ENCODE results near the gene ZNF385D. TPM values are rescaled to one million over a fixed set of nuclear protein-coding genes. Genes with fewer than 3 reads are reported as not detected.

The ZNF385D gene
- polyA plus RNA-seq, 1 of the 3 experiments (the other 2 are of a cell fraction), result 1.8 TPM

GRCh38 chr3:21750080-21750696, 822 bp downstream of the ZNF385D start:
- POLR2A ChIA-PET, result no interaction called here
- CTCF ChIA-PET, result interaction anchor here (0.8 to 6.7 kb wide), 4 partner anchors 12 to 776 kb away, joined by 3 to 117 read pairs (median 6); no protein-coding TSS in a partner anchor
- Histone ChIP-seq H3K9me3 (no peaks in the 10 kb centered on the region), H3K4me3 (ENCODE audit: low read depth in 2 of 2, low read length in 1 of 2) (peak overlapping the region; percentile 51 to 67), H2AFZ (ENCODE audit: low read depth) (peak overlapping the region; percentile 77), H3K27ac (ENCODE audit: low read depth in 2 of 2, low read length in 1 of 2) (peak overlapping the region in 1 of 2 experiments; percentile 34; a peak in 2 of 4 replicates), H4K20me1 (ENCODE audit: insufficient read depth) (no peaks in the 10 kb centered on the region), H3K36me3 (replicated peaks in 1 of 2; ENCODE audit: control insufficient read depth in 1 of 2, insufficient read depth in 2 of 2, low read length in 1 of 2) (no peaks in the 10 kb centered on the region), H3K27me3 (ENCODE audit: insufficient read depth) (no peaks in the 10 kb centered on the region), H3F3A (replicated peaks; ENCODE audit: insufficient read depth) (no peaks in the 10 kb centered on the region), H3K79me2 (ENCODE audit: insufficient read depth) (no peaks in the 10 kb centered on the region), H3K9me2 (no peaks in the 10 kb centered on the region), H3K9ac (peak overlapping the region; percentile 27; the same call in 1 of the 2 replicates), H3K4me1 (ENCODE audit: control insufficient read depth in 1 of 2, insufficient read depth in 2 of 2, low read depth in 1 of 2, low read length in 1 of 2) (peaks cover 0 to 17% of the 10 kb centered on the region in 2 experiments; a peak in 2 of 4 replicates), H3K4me2 (peak overlapping the region; percentile 83)
- DNase-seq, result no peak
- WGBS (ENCODE audit: low lambda C conversion rate), result 40% methylated on average over 8 of the region's 8 CpGs
- TF ChIP-seq NRF1 (IDR thresholded peaks at IDR 0.05; ENCODE audit: low read depth, low read length), result no peak
- no peak for TF ChIP-seq TAF1 (IDR thresholded peaks at IDR 0.05; ENCODE audit: borderline replicate concordance, low read depth, low read length)
- TF ChIP-seq RCOR1 (IDR thresholded peaks at IDR 0.05; ENCODE audit: low read length), result no peak
- TF ChIP-seq CTCF (IDR thresholded peaks at IDR 0.05), result no peak
- TF ChIP-seq USF2 (IDR thresholded peaks at IDR 0.05; ENCODE audit: borderline replicate concordance, low read depth, low read length), result no peak
- no peak for TF ChIP-seq YY1 (IDR thresholded peaks at IDR 0.05; ENCODE audit: low read depth)

- H3K27me3 ChIP-seq (ENCODE audit: insufficient read depth), result no peaks in the 10 kb centered on the region
- DNase-seq, result no peak
- H3K36me3 ChIP-seq (replicated peaks in 1 of 2; ENCODE audit: control insufficient read depth in 1 of 2, insufficient read depth in 2 of 2, low read length in 1 of 2), result no peaks in the 10 kb centered on the region
- H3F3A ChIP-seq (replicated peaks; ENCODE audit: insufficient read depth), result no peaks in the 10 kb centered on the region
- H3K4me3 ChIP-seq (ENCODE audit: low read depth in 2 of 2, low read length in 1 of 2), result no peak overlapping the region; a peak in 1 of 4 replicates
- H3K9me2 ChIP-seq, result no peaks in the 10 kb centered on the region
- H3K27ac ChIP-seq (ENCODE audit: low read depth in 2 of 2, low read length in 1 of 2), result no peak overlapping the region
- no peak overlapping the region for H3K9ac ChIP-seq
- no peaks in the 10 kb centered on the region for H3K9me3 ChIP-seq
- POLR2A ChIA-PET, result no interaction called here
- 76% methylated on average over 5 of the region's 5 CpGs for WGBS (ENCODE audit: low lambda C conversion rate)
- H3K4me2 ChIP-seq, result no peak overlapping the region
- no peak overlapping the region for H2AFZ ChIP-seq (ENCODE audit: low read depth)
- CTCF ChIA-PET, result interaction anchor here (0.9 kb wide), 1 partner anchor 264 kb away, joined by 3 read pairs; no protein-coding TSS in a partner anchor
- TF ChIP-seq MXI1 (IDR thresholded peaks at IDR 0.05; ENCODE audit: low read depth, low read length) (no peak), TEAD4 (IDR thresholded peaks at IDR 0.05; ENCODE audit: borderline replicate concordance, insufficient read depth) (no peak), EP300 (IDR thresholded peaks at IDR 0.05; ENCODE audit: borderline replicate concordance in 1 of 2, low read depth in 1 of 2, low read length in 1 of 2) (no peak), IRF3 (IDR thresholded peaks at IDR 0.05; ENCODE audit: low read depth, low read length) (no peak), ELF1 (IDR thresholded peaks at IDR 0.05) (no peak), FOXJ3 (CRISPR knock-in tag; IDR thresholded peaks at IDR 0.05) (no peak), MEF2A (IDR thresholded peaks at IDR 0.05; ENCODE audit: borderline replicate concordance, low read depth) (no peak), TCF12 (IDR thresholded peaks at IDR 0.05) (no peak), RCOR1 (IDR thresholded peaks at IDR 0.05; ENCODE audit: low read length) (no peak), SIN3A (IDR thresholded peaks at IDR 0.05; ENCODE audit: borderline replicate concordance, low read depth, low read length) (no peak), CTCF (IDR thresholded peaks at IDR 0.05) (no peak), SMC3 (IDR thresholded peaks at IDR 0.05; ENCODE audit: low read depth, low read length) (no peak), MAX (IDR thresholded peaks at IDR 0.05; ENCODE audit: low read depth) (no peak), GABPA (IDR thresholded peaks at IDR 0.05; ENCODE audit: low read depth) (no peak), NRF1 (IDR thresholded peaks at IDR 0.05; ENCODE audit: low read depth, low read length) (no peak), USF1 (IDR thresholded peaks at IDR 0.05; ENCODE audit: borderline replicate concordance, low read depth) (no peak)
- no peaks in the 10 kb centered on the region for H3K79me2 ChIP-seq (ENCODE audit: insufficient read depth)
- no peaks in the 10 kb centered on the region for H4K20me1 ChIP-seq (ENCODE audit: insufficient read depth)
- peaks cover 0 to 18% of the 10 kb centered on the region in 2 experiments; a peak in 2 of 4 replicates for H3K4me1 ChIP-seq (ENCODE audit: control insufficient read depth in 1 of 2, insufficient read depth in 2 of 2, low read depth in 1 of 2, low read length in 1 of 2)
Observed at GRCh38 chr3:21747966-21748555, 2.9 kb downstream of the ZNF385D start.

Data from SK-N-SH (cell line).